ENCODE results near the gene GPR155.

- no peak for TF ChIP-seq CTCF (IDR thresholded peaks at IDR 0.05; ENCODE audit: insufficient read depth, low read depth, low read length)
- no peak for TF ChIP-seq EZH2 (IDR thresholded peaks at IDR 0.05; ENCODE audit: insufficient read depth, low read length)
Measured at GRCh38 chr2:174535083-174535482, 48.3 kb upstream of the GPR155 start.

Measured in astrocyte (in vitro differentiated cells and primary cell).